SK-N-SH (cell line): Measurements from ENCODE around the gene DUS2. TPM values are rescaled to one million over a fixed set of nuclear protein-coding genes. Genes with fewer than 3 reads are reported as not detected.

Experiments used
- CTCF ChIA-PET: fragments of 300-600, 350-600 bp; formaldehyde crosslinking; extraction: SDS; loops from one replicate; lab custom pipeline; 2021; lab: Yijun Ruan, JAX
- POLR2A ChIA-PET: fragments of 350-600 bp; sonication (Branson Sonifier 250); formaldehyde crosslinking; extraction: SDS; loops from one replicate; lab custom pipeline; 2020; ENCODE audit warnings: antibody characterized with exemption, inconsistent platforms; lab: Yijun Ruan, JAX
- DNase-seq: peaks from one replicate; pipeline ENCODE4 v3.0.0; 2012
- H2AFZ ChIP-seq: fragments of 200-600 bp; sonication (generic); 2 replicates; pipeline ENCODE4 v1.8.1; 2016; ENCODE audit warnings: antibody characterized with exemption, mild to moderate bottlenecking, low read depth
- H3F3A ChIP-seq: fragments of 200-600 bp; sonication (generic); replicated peaks from 2 replicates; pipeline ENCODE3; 2016; ENCODE audit warnings: antibody characterized with exemption, mild to moderate bottlenecking; ENCODE audit not compliant: insufficient read depth
- H3K27ac ChIP-seq, 2 experiments: fragments of 200-500 bp in 1 of 2; fragments of 200-600 bp in 1 of 2; sonication (Bioruptor generic) in 1 of 2; sonication (generic), shearing (Covaris generic) in 1 of 2; 2 replicates each; pipeline versions ENCODE4 v1.5.1 to v1.6.1; 2014 to 2016; ENCODE audit warnings: low read depth in 2 of 2, inconsistent platforms in 1 of 2, low read length in 1 of 2, mild to moderate bottlenecking in 1 of 2, mixed read lengths in 1 of 2
- H3K27me3 ChIP-seq: fragments of 200-600 bp; sonication (generic), shearing (Covaris generic); 2 replicates; pipeline ENCODE4 v1.6.1; 2016; ENCODE audit warnings: mixed run types; ENCODE audit not compliant: insufficient read depth
- H3K36me3 ChIP-seq, 2 experiments: fragments of 200-500 bp in 1 of 2; fragments of 200-600 bp in 1 of 2; sonication (Bioruptor generic) in 1 of 2; sonication (generic) in 1 of 2; replicated peaks in 1 of 2; 2 replicates each; pipeline versions ENCODE3 to v1.5.1; 2014 to 2016; ENCODE audit warnings: low read length in 1 of 2, mild to moderate bottlenecking in 1 of 2; ENCODE audit not compliant: insufficient read depth in 2 of 2, control insufficient read depth in 1 of 2
- H3K4me1 ChIP-seq, 2 experiments: fragments of 200-500 bp in 1 of 2; fragments of 200-600 bp in 1 of 2; sonication (Bioruptor generic) in 1 of 2; sonication (generic), shearing (Covaris generic) in 1 of 2; 2 replicates each; pipeline versions ENCODE4 v1.5.1 to v1.6.1; 2014 to 2016; ENCODE audit warnings: low read depth in 1 of 2, low read length in 1 of 2, mixed run types in 1 of 2; ENCODE audit not compliant: insufficient read depth in 2 of 2, control insufficient read depth in 1 of 2
- H3K4me2 ChIP-seq: fragments of 200-600 bp; sonication (generic), shearing (Covaris generic); 2 replicates; pipeline ENCODE4 v1.6.1; 2017; ENCODE audit warnings: mixed run types
- H3K4me3 ChIP-seq, 2 experiments: fragments of 200-500 bp in 1 of 2; fragments of 200-600 bp in 1 of 2; sonication (Bioruptor generic) in 1 of 2; sonication (generic), shearing (Covaris generic) in 1 of 2; 2 replicates each; pipeline versions ENCODE4 v1.5.1 to v1.8.1; 2014 to 2016; ENCODE audit warnings: low read depth in 2 of 2, inconsistent platforms in 1 of 2, low read length in 1 of 2, mild to moderate bottlenecking in 1 of 2, mixed read lengths in 1 of 2, moderate library complexity in 1 of 2
- H3K79me2 ChIP-seq: fragments of 200-600 bp; sonication (generic); 2 replicates; pipeline ENCODE4 v1.8.1; 2017; ENCODE audit warnings: mild to moderate bottlenecking; ENCODE audit not compliant: insufficient read depth
- H3K9ac ChIP-seq: fragments of 200-600 bp; sonication (generic); 2 replicates; pipeline ENCODE4 v1.6.1; 2017; ENCODE audit warnings: mixed run types
- H3K9me2 ChIP-seq: fragments of 200-600 bp; sonication (generic); 2 replicates; pipeline ENCODE4 v1.6.1; 2017; ENCODE audit warnings: mixed run types
- H3K9me3 ChIP-seq: fragments of 200-600 bp; sonication (generic); 2 replicates; pipeline ENCODE4 v1.6.1; 2017; ENCODE audit warnings: mixed run types, mild to moderate bottlenecking, moderate library complexity
- H4K20me1 ChIP-seq: fragments of 200-600 bp; sonication (generic); 2 replicates; pipeline ENCODE4 v1.6.1; 2017; ENCODE audit warnings: mild to moderate bottlenecking, mixed run types; ENCODE audit not compliant: insufficient read depth
- CTCF ChIP-seq: fragments of 200-600 bp; sonication (generic); IDR thresholded peaks from 2 replicates; pipeline ENCODE4 v1.6.1; 2017; ENCODE audit warnings: antibody characterized with exemption, mild to moderate bottlenecking, moderate library complexity
- EP300 ChIP-seq, 2 experiments: IDR thresholded peaks; 2 replicates each; pipeline versions ENCODE4 v1.4.0 to v1.6.1; 2012; ENCODE audit warnings: borderline replicate concordance in 1 of 2, low read depth in 1 of 2, low read length in 1 of 2
- EZH2phosphoT487 ChIP-seq: fragments of 200-600 bp; sonication (generic); IDR thresholded peaks from 2 replicates; pipeline ENCODE4 v1.6.1; 2017; ENCODE audit warnings: low read depth, mixed run types, mild to moderate bottlenecking, antibody characterized with exemption, moderate library complexity, borderline replicate concordance
- FOSL2 ChIP-seq: IDR thresholded peaks from 2 replicates; pipeline ENCODE4 v1.4.0; 2012; ENCODE audit warnings: low read depth, mild to moderate bottlenecking, moderate library complexity, borderline replicate concordance
- FOXM1 ChIP-seq: IDR thresholded peaks from 2 replicates; pipeline ENCODE4 v1.4.0; 2012; ENCODE audit warnings: low read depth, mild to moderate bottlenecking
- GATA2 ChIP-seq: sonication (generic); formaldehyde crosslinking; IDR thresholded peaks from 2 replicates; pipeline ENCODE4 v1.5.0; 2020; ENCODE audit warnings: mild to moderate bottlenecking, missing genetic modification reagents
- IRF3 ChIP-seq: fragments of 150-350 bp; IDR thresholded peaks from 2 replicates; pipeline ENCODE4 v1.6.1; 2016; ENCODE audit warnings: mild to moderate bottlenecking, low read depth, low read length
- JUND ChIP-seq: IDR thresholded peaks from 2 replicates; pipeline ENCODE4 v1.4.0; 2012
- NRF1 ChIP-seq: IDR thresholded peaks from 2 replicates; pipeline ENCODE4 v1.6.1; 2012; ENCODE audit warnings: low read depth, mild to moderate bottlenecking, low read length
- POLR2AphosphoS5 ChIP-seq: IDR thresholded peaks from 2 replicates; pipeline ENCODE4 v1.6.1; 2012; ENCODE audit warnings: low read depth, low read length
- RAD21 ChIP-seq: IDR thresholded peaks from 2 replicates; pipeline ENCODE4 v1.6.1; 2012; ENCODE audit warnings: mild to moderate bottlenecking, low read length
- REST ChIP-seq: IDR thresholded peaks from 2 replicates; pipeline ENCODE4 v1.6.1; 2012; ENCODE audit warnings: mild to moderate bottlenecking, low read depth, low read length, moderate library complexity
- SIN3A ChIP-seq: IDR thresholded peaks from 2 replicates; pipeline ENCODE4 v1.6.1; 2012; ENCODE audit warnings: low read depth, mild to moderate bottlenecking, low read length, moderate library complexity, borderline replicate concordance
- SMC3 ChIP-seq: IDR thresholded peaks from 2 replicates; pipeline ENCODE4 v1.6.1; 2012; ENCODE audit warnings: low read depth, low read length, improper control_type of control experiment
- TCF12 ChIP-seq: IDR thresholded peaks from 2 replicates; pipeline ENCODE4 v1.4.0; 2012
- USF2 ChIP-seq: fragments of 150-350 bp; IDR thresholded peaks from 2 replicates; pipeline ENCODE4 v1.6.1; 2017; ENCODE audit warnings: antibody characterized with exemption, low read length, low read depth, borderline replicate concordance
- polyA plus RNA-seq, 3 experiments: library from polyadenylated mRNA; depleted of rRNA; stranded (reverse); fragments of >200 nt; gene quantifications; 2 replicates each; pipeline ENCODE4 v1.2.3, GENCODE V29; 2012

The DUS2 gene
- polyA plus RNA-seq, 1 of the 3 experiments (the other 2 are of a cell fraction) = 16.1 TPM

- Histone ChIP-seq H3K4me3 (no peak overlapping the region), H3K36me3 (peaks cover 0 to 4% of the 10 kb centered on the region in 2 experiments), H3K27ac (no peak overlapping the region), H2AFZ (no peak overlapping the region), H3K4me1 (peaks cover 3 to 18% of the 10 kb centered on the region in 2 experiments; a peak in 3 of 4 replicates), H3K9me3 (no peaks in the 10 kb centered on the region), H3K4me2 (no peak overlapping the region), H3K27me3 (no peaks in the 10 kb centered on the region), H3K9me2 (no peaks in the 10 kb centered on the region), H3K79me2 (peaks cover 97% of the 10 kb centered on the region), H4K20me1 (peaks cover 7% of the 10 kb centered on the region; the same call in 1 of the 2 replicates), H3F3A (peaks cover 17% of the 10 kb centered on the region), H3K9ac (no peak overlapping the region)
- TF ChIP-seq JUND (no peak), GATA2 (no peak), IRF3 (no peak), SMC3 (no peak), POLR2AphosphoS5 (no peak), SIN3A (no peak), EP300 (IDR thresholded peaks at IDR 0.05; ENCODE audit: borderline replicate concordance in 1 of 2, low read depth in 1 of 2, low read length in 1 of 2) (no peak), REST (no peak), USF2 (no peak), CTCF (no peak), TCF12 (no peak), NRF1 (no peak), FOXM1 (no peak), EZH2phosphoT487 (no peak), RAD21 (no peak), FOSL2 (no peak)
- no peak for DNase-seq
- POLR2A ChIA-PET = no interaction called here
- CTCF ChIA-PET = interaction anchor here (0.6 kb wide), 1 partner anchor 404 kb away, joined by 3 read pairs; no protein-coding TSS in a partner anchor
Observed at GRCh38 chr16:68097088-68097487, 74.0 kb downstream of the DUS2 start.
